Lung (tissue), 12 donors: ENCODE data around the gene BSN. TPM values are rescaled to one million over a fixed set of nuclear protein-coding genes. Genes with fewer than 3 reads are reported as not detected.

Source experiments
- ATAC-seq: fragments of 200-7000 bp; cut with Tn5 transposase; one replicate; pipeline ENCODE4 v1.9.1; 2020; ENCODE audit warnings: moderate number of reproducible peaks; ENCODE audit not compliant: insufficient read depth, low FRiP score
- DNase-seq, 3 donors: peaks; one replicate each; pipeline ENCODE4 v3.0.0-alpha.2; 2013 to 2017
- H3K27ac ChIP-seq, 2 donors: one replicate each; pipeline ENCODE4 v1.5.1; 2013; ENCODE audit warnings: mild to moderate bottlenecking in 2 of 2, moderate library complexity in 2 of 2, control low read depth in 1 of 2, inconsistent platforms in 1 of 2, low read depth in 1 of 2, low read length in 1 of 2
- H3K27me3 ChIP-seq, 3 donors: one replicate each; pipeline ENCODE4 v1.5.1; 2013; ENCODE audit warnings: low read length in 2 of 3; ENCODE audit not compliant: control insufficient read depth in 3 of 3, insufficient read depth in 3 of 3
- H3K36me3 ChIP-seq, 4 donors: one replicate each; pipeline ENCODE4 v1.5.1; 2013; ENCODE audit warnings: low read length in 4 of 4, mild to moderate bottlenecking in 1 of 4, moderate library complexity in 1 of 4; ENCODE audit not compliant: control insufficient read depth in 4 of 4, insufficient read depth in 4 of 4
- H3K4me1 ChIP-seq, 5 donors: one replicate each; pipeline ENCODE4 v1.5.1; 2013; ENCODE audit warnings: low read length in 5 of 5, mild to moderate bottlenecking in 2 of 5, moderate library complexity in 1 of 5; ENCODE audit not compliant: control insufficient read depth in 5 of 5, insufficient read depth in 5 of 5
- H3K4me3 ChIP-seq: one replicate; pipeline ENCODE4 v1.5.1; 2013; ENCODE audit warnings: mild to moderate bottlenecking, control low read depth, moderate library complexity
- H3K9ac ChIP-seq, 2 donors: one replicate each; pipeline ENCODE4 v1.5.1; 2013; ENCODE audit warnings: low read length in 2 of 2, control low read depth in 1 of 2; ENCODE audit not compliant: insufficient read depth in 1 of 2
- H3K9me3 ChIP-seq, 4 donors: one replicate each; pipeline ENCODE4 v1.5.1; 2013; ENCODE audit warnings: low read length in 3 of 4, mild to moderate bottlenecking in 1 of 4, moderate library complexity in 1 of 4; ENCODE audit not compliant: control insufficient read depth in 4 of 4, insufficient read depth in 3 of 4
- CTCF ChIP-seq: IDR thresholded peaks from 2 replicates; pipeline ENCODE4 v1.5.1; 2012; ENCODE audit warnings: mild to moderate bottlenecking; ENCODE audit errors: control extremely low read depth, extremely low read depth
- WGBS, 2 donors: extraction: QIAGEN DNeasy Blood & Tissue Kit; methylation state at CpG; one replicate each; pipeline ENCODE4 v1.1.7; 2013; 5-methylcytosine and 5-hydroxymethylcytosine counted together
- polyA plus RNA-seq, 2 donors: library from polyadenylated mRNA; stranded (reverse); fragments of 200-250 nt; gene quantifications; one replicate each; pipeline ENCODE4 v1.2.1, GENCODE V29; 2013
- total RNA-seq, 2 donors: library from RNA; depleted of rRNA in 1 of 2; stranded (reverse); fragments of >200 nt in 1 of 2; gene quantifications; one replicate each; pipeline ENCODE4 v1.2.1, GENCODE V29; 2014 to 2021
- donor health status: control.
- donor health status: control.
- donor health status: Bipolar disorder and iron deficiency.
- donor health status: healthy.
- donor health status: DM: yes; HTN: yes; CAD: no.

The BSN gene
- total and polyA plus RNA-seq, 4 donors = 0.09 to 0.71 (median 0.47) TPM

GRCh38 chr3:49626101-49626581, 71.9 kb downstream of the BSN start:
- no peak for ATAC-seq
- Histone ChIP-seq H3K27ac (no peak overlapping the region), H3K9ac (no peak overlapping the region), H3K36me3 (no peaks in the 10 kb centered on the region), H3K9me3 (no peaks in the 10 kb centered on the region), H3K27me3 (no peaks in the 10 kb centered on the region), H3K4me1 (no peaks in the 10 kb centered on the region), H3K4me3 (no peak overlapping the region)
- no peak for TF ChIP-seq CTCF
- WGBS, 2 donors = 44 to 63% methylated on average over 8 of the region's 8 CpGs
- DNase-seq = no peak

- Histone ChIP-seq H3K36me3 (no peaks in the 10 kb centered on the region), H3K4me3 (no peak overlapping the region), H3K9me3 (peaks cover 0 to 2% (median 0%) of the 10 kb centered on the region in 4 donors), H3K4me1 (no peaks in the 10 kb centered on the region), H3K9ac (no peak overlapping the region), H3K27ac (no peak overlapping the region), H3K27me3 (no peaks in the 10 kb centered on the region)
- DNase-seq = no peak
- 85 to 100% methylated on average over 1 of the region's 1 CpG for WGBS, 2 donors
- TF ChIP-seq CTCF = no peak
- no peak for ATAC-seq
These were observed 72.5 kb downstream of the BSN start for GRCh38 chr3:49626796-49627195.

- no peaks in the 10 kb centered on the region for H3K36me3 ChIP-seq
- H3K27me3 ChIP-seq = no peaks in the 10 kb centered on the region
- H3K4me1 ChIP-seq = no peaks in the 10 kb centered on the region
- no peak for DNase-seq
- no peak overlapping the region for H3K4me3 ChIP-seq
- H3K9ac ChIP-seq = no peak overlapping the region
- TF ChIP-seq CTCF = no peak
- no peak for ATAC-seq
- WGBS, 2 donors = 90 to 97% methylated on average over 5 of the region's 5 CpGs
- H3K27ac ChIP-seq = no peak overlapping the region
- H3K9me3 ChIP-seq = peaks cover 0 to 2% (median 0%) of the 10 kb centered on the region in 4 donors
These were observed 73.4 kb downstream of the BSN start for GRCh38 chr3:49627634-49628033.

- no peak for ATAC-seq
- Histone ChIP-seq H3K36me3 (no peaks in the 10 kb centered on the region), H3K9me3 (peaks cover 0 to 2% (median 0%) of the 10 kb centered on the region in 4 donors), H3K9ac (no peak overlapping the region), H3K4me3 (no peak overlapping the region), H3K27ac (no peak overlapping the region), H3K27me3 (no peaks in the 10 kb centered on the region), H3K4me1 (no peaks in the 10 kb centered on the region)
- no peak for DNase-seq
- 93 to 97% methylated on average over 2 of the region's 2 CpGs for WGBS, 2 donors
- TF ChIP-seq CTCF = no peak
These were observed 74.0 kb downstream of the BSN start for GRCh38 chr3:49628249-49628648.
